ENCODE measurements around the gene TAGLN2. TPM values are rescaled to one million over a fixed set of nuclear protein-coding genes. Genes with fewer than 3 reads are reported as not detected.

Gene TAGLN2
- polyA plus RNA-seq, 2 of the 4 experiments (the other 2 are of a cell fraction): 536 to 811 TPM

DNA sequence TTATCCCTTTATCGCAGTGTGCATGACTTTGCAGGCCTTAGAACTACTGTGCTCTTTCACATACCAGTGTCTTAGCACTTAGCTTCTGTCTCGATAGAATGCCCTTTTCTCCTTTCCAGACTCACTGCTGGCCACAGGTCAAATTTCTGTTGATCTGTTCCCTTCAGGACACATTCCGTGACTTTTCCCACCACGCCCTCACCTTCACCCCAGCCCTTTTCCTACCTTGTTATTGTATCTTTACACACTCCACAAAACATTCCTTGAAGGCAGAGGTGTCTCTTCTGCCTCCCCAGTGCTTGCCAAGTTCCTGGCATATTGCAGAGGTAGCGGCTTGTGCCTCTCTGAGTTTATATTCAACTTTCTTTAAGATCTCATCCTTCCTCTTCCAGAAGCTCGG, 23.8 kb upstream of the TAGLN2 start:
- ATAC-seq (no peak), DNase-seq (ENCODE audit: low read depth in 1 of 2, low spot score in 1 of 2) (no peak), FAIRE-seq (no peak)
- no peak overlapping the region for H3K27ac ChIP-seq
- CTCF ChIA-PET: interaction anchor here (1.1 to 12.9 kb wide), 3 partner anchors 9 to 56 kb away, joined by 4 to 124 read pairs (median 6); no protein-coding TSS in a partner anchor
- H3K4me2 ChIP-seq: no peak overlapping the region
- 62% methylated on average over 6 of the region's 6 CpGs for WGBS (ENCODE audit: missing lambda C conversion rate)
- POLR2A ChIA-PET: no interaction called here
- H3K4me1 ChIP-seq: peaks cover 7% of the 10 kb centered on the region; the same call in 2 of the 3 replicates
- H3K4me3 ChIP-seq: no peak overlapping the region
- H3K9me3 ChIP-seq: no peaks in the 10 kb centered on the region
- TF ChIP-seq SREBF2 (IDR thresholded peaks at IDR 0.05) (no peak), HMGXB4 (CRISPR knock-in tag; IDR thresholded peaks at IDR 0.05; ENCODE audit: borderline replicate concordance) (no peak), GATA3 (IDR thresholded peaks at IDR 0.05; ENCODE audit: borderline replicate concordance) (no peak), JUN (IDR thresholded peaks at IDR 0.05) (no peak), POLR2A (IDR thresholded peaks at IDR 0.05; ENCODE audit: low read length) (no peak), ZNF302 (CRISPR knock-in tag; IDR thresholded peaks at IDR 0.05) (no peak), PHF8 (IDR thresholded peaks at IDR 0.05; ENCODE audit: borderline replicate concordance, low read depth) (no peak), CBX8 (IDR thresholded peaks at IDR 0.05) (no peak), MAFK (IDR thresholded peaks at IDR 0.05; ENCODE audit: partially characterized antibody) (no peak), RCOR1 (IDR thresholded peaks at IDR 0.05; ENCODE audit: low read depth, low read length) (no peak), TP53 (CRISPR knock-in tag; IDR thresholded peaks at IDR 0.05) (no peak), HEYL (CRISPR knock-in tag; IDR thresholded peaks at IDR 0.05) (no peak), HOXA7 (CRISPR knock-in tag; IDR thresholded peaks at IDR 0.05) (no peak)
- TF ChIP-seq, protein P1, sequence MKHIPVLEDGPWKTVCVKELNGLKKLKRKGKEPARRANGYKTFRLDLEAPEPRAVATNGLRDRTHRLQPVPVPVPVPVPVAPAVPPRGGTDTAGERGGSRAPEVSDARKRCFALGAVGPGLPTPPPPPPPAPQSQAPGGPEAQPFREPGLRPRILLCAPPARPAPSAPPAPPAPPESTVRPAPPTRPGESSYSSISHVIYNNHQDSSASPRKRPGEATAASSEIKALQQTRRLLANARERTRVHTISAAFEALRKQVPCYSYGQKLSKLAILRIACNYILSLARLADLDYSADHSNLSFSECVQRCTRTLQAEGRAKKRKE (CRISPR knock-in tag; IDR thresholded peaks at IDR 0.05; ENCODE audit: low read depth): no peak
- TF ChIP-seq, protein P2, sequence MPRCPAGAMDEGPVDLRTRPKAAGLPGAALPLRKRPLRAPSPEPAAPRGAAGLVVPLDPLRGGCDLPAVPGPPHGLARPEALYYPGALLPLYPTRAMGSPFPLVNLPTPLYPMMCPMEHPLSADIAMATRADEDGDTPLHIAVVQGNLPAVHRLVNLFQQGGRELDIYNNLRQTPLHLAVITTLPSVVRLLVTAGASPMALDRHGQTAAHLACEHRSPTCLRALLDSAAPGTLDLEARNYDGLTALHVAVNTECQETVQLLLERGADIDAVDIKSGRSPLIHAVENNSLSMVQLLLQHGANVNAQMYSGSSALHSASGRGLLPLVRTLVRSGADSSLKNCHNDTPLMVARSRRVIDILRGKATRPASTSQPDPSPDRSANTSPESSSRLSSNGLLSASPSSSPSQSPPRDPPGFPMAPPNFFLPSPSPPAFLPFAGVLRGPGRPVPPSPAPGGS (IDR thresholded peaks at IDR 0.05): no peak

GRCh38 chr1:159947942-159948341, 22.6 kb upstream of the TAGLN2 start:
- 47% methylated on average over 1 of the region's 1 CpG for WGBS (ENCODE audit: missing lambda C conversion rate)
- DNase-seq (ENCODE audit: low read depth in 1 of 2, low spot score in 1 of 2): no peak
- Histone ChIP-seq H3K9me3 (no peaks in the 10 kb centered on the region), H3K4me2 (no peak overlapping the region), H3K4me3 (no peak overlapping the region), H3K27ac (no peak overlapping the region), H3K4me1 (peaks cover 5% of the 10 kb centered on the region; the same call in 1 of the 3 replicates)
- TF ChIP-seq FOSL2 (IDR thresholded peaks at IDR 0.05): no peak
- no peak for TF ChIP-seq FOSL2 (CRISPR knock-in tag; IDR thresholded peaks at IDR 0.05)
- TF ChIP-seq CBX2 (IDR thresholded peaks at IDR 0.05; ENCODE audit: borderline replicate concordance, low read depth): no peak
- no peak for TF ChIP-seq ZNF302 (CRISPR knock-in tag; IDR thresholded peaks at IDR 0.05)
- no peak for TF ChIP-seq RCOR1 (IDR thresholded peaks at IDR 0.05; ENCODE audit: low read depth, low read length)
- TF ChIP-seq HOXB13 (CRISPR knock-in tag; IDR thresholded peaks at IDR 0.05; ENCODE audit: low read depth): no peak
- TF ChIP-seq ZC3H11A (IDR thresholded peaks at IDR 0.05): no peak
- TF ChIP-seq KDM5A (IDR thresholded peaks at IDR 0.05): no peak
- no peak for TF ChIP-seq EP300 (IDR thresholded peaks at IDR 0.05)
- no peak for TF ChIP-seq TP53 (CRISPR knock-in tag; IDR thresholded peaks at IDR 0.05)
- no peak for TF ChIP-seq MYC (IDR thresholded peaks at IDR 0.05; ENCODE audit: borderline replicate concordance, low read length)
- no peak for TF ChIP-seq CTCF (IDR thresholded peaks at IDR 0.05)
- no peak for TF ChIP-seq SMC3 (IDR thresholded peaks at IDR 0.05)
- no peak for TF ChIP-seq KDM1A (IDR thresholded peaks at IDR 0.05; ENCODE audit: low read depth)
- TF ChIP-seq HDAC2 (IDR thresholded peaks at IDR 0.05): no peak
- no peak for TF ChIP-seq CHD2 (IDR thresholded peaks at IDR 0.05; ENCODE audit: low read length, partially characterized antibody)
- TF ChIP-seq, protein P3, sequence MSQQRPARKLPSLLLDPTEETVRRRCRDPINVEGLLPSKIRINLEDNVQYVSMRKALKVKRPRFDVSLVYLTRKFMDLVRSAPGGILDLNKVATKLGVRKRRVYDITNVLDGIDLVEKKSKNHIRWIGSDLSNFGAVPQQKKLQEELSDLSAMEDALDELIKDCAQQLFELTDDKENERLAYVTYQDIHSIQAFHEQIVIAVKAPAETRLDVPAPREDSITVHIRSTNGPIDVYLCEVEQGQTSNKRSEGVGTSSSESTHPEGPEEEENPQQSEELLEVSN (IDR thresholded peaks at IDR 0.05; ENCODE audit: borderline replicate concordance, low read depth): no peak
- no peak for TF ChIP-seq MAFK (IDR thresholded peaks at IDR 0.05; ENCODE audit: partially characterized antibody)
- no peak for TF ChIP-seq JUN (IDR thresholded peaks at IDR 0.05)
- no peak for FAIRE-seq
- ATAC-seq: no peak
- CTCF ChIA-PET: interaction anchor here (2.0 to 12.9 kb wide), 2 partner anchors 57 to 77 kb away, joined by 5 to 124 read pairs; no protein-coding TSS in a partner anchor
- POLR2A ChIA-PET: no interaction called here

All from A549 (cell line).